Nasal cavity respiratory epithelium epithelial cell of viscerocranial mucosa (primary cell): ENCODE results near the gene SLC13A2. TPM values are rescaled to one million over a fixed set of nuclear protein-coding genes. Genes with fewer than 3 reads are reported as not detected.

Source experiments
- total RNA-seq: library from RNA; depleted of rRNA; stranded (reverse); fragments of >200 nt; gene quantifications from 2 replicates; pipeline ENCODE4 v1.2.3, GENCODE V29; 2014

The SLC13A2 gene, protein sequence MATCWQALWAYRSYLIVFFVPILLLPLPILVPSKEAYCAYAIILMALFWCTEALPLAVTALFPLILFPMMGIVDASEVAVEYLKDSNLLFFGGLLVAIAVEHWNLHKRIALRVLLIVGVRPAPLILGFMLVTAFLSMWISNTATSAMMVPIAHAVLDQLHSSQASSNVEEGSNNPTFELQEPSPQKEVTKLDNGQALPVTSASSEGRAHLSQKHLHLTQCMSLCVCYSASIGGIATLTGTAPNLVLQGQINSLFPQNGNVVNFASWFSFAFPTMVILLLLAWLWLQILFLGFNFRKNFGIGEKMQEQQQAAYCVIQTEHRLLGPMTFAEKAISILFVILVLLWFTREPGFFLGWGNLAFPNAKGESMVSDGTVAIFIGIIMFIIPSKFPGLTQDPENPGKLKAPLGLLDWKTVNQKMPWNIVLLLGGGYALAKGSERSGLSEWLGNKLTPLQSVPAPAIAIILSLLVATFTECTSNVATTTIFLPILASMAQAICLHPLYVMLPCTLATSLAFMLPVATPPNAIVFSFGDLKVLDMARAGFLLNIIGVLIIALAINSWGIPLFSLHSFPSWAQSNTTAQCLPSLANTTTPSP
- 0.07 TPM in 1 of 2 replicates, not detected in the other for total RNA-seq

GRCh38 chr17:28473542-28473941, at the start of gene SLC13A2:
SLC13A2 (plus strand) TSS chr17:28473644; CDS start chr17:28473713, 69 bp downstream.

DNA sequence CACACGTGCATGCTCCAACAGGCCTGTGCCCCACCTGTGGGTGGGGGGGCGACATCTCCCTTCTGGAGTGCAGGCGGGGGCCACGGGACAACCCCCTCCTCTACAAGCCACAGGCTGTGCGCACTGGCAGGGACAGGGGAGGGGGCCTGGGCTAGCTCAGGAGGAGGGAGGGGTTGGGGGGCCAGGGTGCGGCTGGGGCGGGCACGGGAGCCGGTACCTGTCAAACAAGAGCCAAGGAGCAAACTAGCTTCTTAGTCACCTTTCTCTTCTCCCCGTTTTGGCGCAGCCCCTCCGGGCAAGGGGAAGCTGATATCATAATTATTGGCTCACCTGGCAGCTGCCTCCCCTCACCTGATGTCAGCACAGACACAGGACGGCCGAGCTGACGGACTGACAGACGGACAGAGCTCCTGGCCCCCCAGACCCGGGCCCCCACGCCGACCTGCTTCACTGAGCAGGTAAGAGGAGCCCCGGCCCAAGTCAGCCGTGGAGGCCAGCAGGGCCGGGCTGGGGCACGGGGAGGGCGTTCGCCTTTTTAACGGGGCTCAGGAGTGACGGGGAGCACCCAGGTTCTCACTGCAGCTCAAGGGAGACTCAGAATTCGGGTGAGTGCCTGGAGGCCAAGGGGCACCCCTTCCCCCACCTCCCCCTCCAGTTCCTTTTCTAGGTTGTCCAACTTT, 32.7 kb downstream of the SLC13A2 start, which contains the start of gene FOXN1:
TSS of gene FOXN1 (plus strand) at position 363 of the 680 bp plus-strand sequence. CDS start 17,622 bp downstream, outside the sequence.

Other genes with a start within 250 kb of the SLC13A2 start
- gene TMEM97, start 154.4 kb upstream of the SLC13A2 start, total RNA-seq, result 7.3 and 8.9 TPM in 2 replicates
- 36.8 and 46.8 TPM in 2 replicates for gene IFT20, start 138.2 kb upstream of the SLC13A2 start, total RNA-seq
- 44.8 and 49.6 TPM in 2 replicates for gene TNFAIP1, start 137.9 kb upstream of the SLC13A2 start, total RNA-seq
- 68.7 and 77.2 TPM in 2 replicates for gene POLDIP2, start 116.1 kb upstream of the SLC13A2 start, total RNA-seq
- gene SEBOX, start 108.4 kb upstream of the SLC13A2 start, total RNA-seq, result not detected in 2 replicates
- gene VTN, start 103.3 kb upstream of the SLC13A2 start, total RNA-seq, result not detected in 2 replicates
- gene SARM1, start 102.0 kb upstream of the SLC13A2 start, total RNA-seq, result 0.34 and 0.93 TPM in 2 replicates
- 6.2 and 15.6 TPM in 2 replicates for gene SLC46A1, start 67.4 kb upstream of the SLC13A2 start, total RNA-seq
- gene FOXN1, start 32.7 kb downstream of the SLC13A2 start, total RNA-seq, result under 0.01 and 0.14 TPM in 2 replicates
- gene UNC119, start 79.0 kb downstream of the SLC13A2 start, total RNA-seq, result 18.1 and 27.8 TPM in 2 replicates
- gene PIGS, start 97.9 kb downstream of the SLC13A2 start, total RNA-seq, result 43.1 and 68.2 TPM in 2 replicates
- gene ALDOC, start 103.3 kb downstream of the SLC13A2 start, total RNA-seq, result 24.3 and 41.8 TPM in 2 replicates
- 1.0 and 2.1 TPM in 2 replicates for gene SPAG5, start 125.4 kb downstream of the SLC13A2 start, total RNA-seq
- gene RSKR, start 140.5 kb downstream of the SLC13A2 start, total RNA-seq, result 5.1 and 9.0 TPM in 2 replicates
- 168 and 188 TPM in 2 replicates for gene BLTP2, start 171.5 kb downstream of the SLC13A2 start, total RNA-seq
- gene SDF2, start 188.3 kb downstream of the SLC13A2 start, total RNA-seq, result 35.7 and 43.7 TPM in 2 replicates
- gene SUPT6H, start 188.6 kb downstream of the SLC13A2 start, total RNA-seq, result 29.4 and 62.4 TPM in 2 replicates
- under 0.01 and 0.71 TPM in 2 replicates for gene PROCA1, start 238.2 kb downstream of the SLC13A2 start, total RNA-seq
- gene RAB34, start 244.2 kb downstream of the SLC13A2 start, total RNA-seq, result 46.3 and 50.2 TPM in 2 replicates
- 810 and 816 TPM in 2 replicates for gene RPL23A, start 246.3 kb downstream of the SLC13A2 start, total RNA-seq